ENCODE measurements around the gene CHMP4B. TPM values are rescaled to one million over a fixed set of nuclear protein-coding genes. Genes with fewer than 3 reads are reported as not detected.

CHMP4B gene
- total and polyA plus RNA-seq, 4 donors, result 2.7 to 37.2 (median 17.2) TPM

- 85% methylated on average over 1 of the region's 1 CpG for WGBS
- H3K9me3 ChIP-seq (ENCODE audit: control insufficient read depth in 4 of 4, low read length in 3 of 4), result no peaks in the 10 kb centered on the region
Measured at GRCh38 chr20:33890557-33890956, 79.4 kb downstream of the CHMP4B start.

More at GRCh38 chr20:33890557-33890956, 79.4 kb downstream of the CHMP4B start:
- no peak for TF ChIP-seq FOXA2 (IDR thresholded peaks at IDR 0.05)
- TF ChIP-seq NR2F2 (IDR thresholded peaks at IDR 0.05), result no peak
- TF ChIP-seq JUND (IDR thresholded peaks at IDR 0.05), result no peak
- no peak for TF ChIP-seq EGR1 (IDR thresholded peaks at IDR 0.05; ENCODE audit: low read depth in 2 of 2)
- no peak for TF ChIP-seq SP1 (IDR thresholded peaks at IDR 0.05)
- TF ChIP-seq MAX (IDR thresholded peaks at IDR 0.05), result no peak
- TF ChIP-seq GABPA (IDR thresholded peaks at IDR 0.05 in 1 of 2, conservative IDR thresholded peaks at IDR 0.05 in 1 of 2), result no peak
- no peak for TF ChIP-seq HNF4G (IDR thresholded peaks at IDR 0.05)
- TF ChIP-seq RXRA (IDR thresholded peaks at IDR 0.05), result no peak
- no peak for TF ChIP-seq RAD21 (IDR thresholded peaks at IDR 0.05)
- no peak for TF ChIP-seq FOXA1 (IDR thresholded peaks at IDR 0.05)
- TF ChIP-seq TAF1 (conservative IDR thresholded peaks at IDR 0.05), result no peak
- no peak for TF ChIP-seq ATF3 (IDR thresholded peaks at IDR 0.05)
- no peak for TF ChIP-seq REST (IDR thresholded peaks at IDR 0.05)
- TF ChIP-seq ZBTB33 (IDR thresholded peaks at IDR 0.05), result no peak
- no peak for TF ChIP-seq YY1 (IDR thresholded peaks at IDR 0.05)
- no peak for TF ChIP-seq HNF4A (conservative IDR thresholded peaks at IDR 0.05)
- TF ChIP-seq CTCF (IDR thresholded peaks at IDR 0.05; ENCODE audit: low read depth, low read length, missing input control), result no peak
- Histone ChIP-seq H3K27me3 (ENCODE audit: control insufficient read depth in 4 of 4, insufficient read depth in 4 of 4, low read length in 3 of 4) (no peaks in the 10 kb centered on the region), H3K4me1 (ENCODE audit: control insufficient read depth in 4 of 4, insufficient read depth in 4 of 4, low read length in 3 of 4) (no peaks in the 10 kb centered on the region), H3K27ac (ENCODE audit: low read depth in 1 of 2, low read length in 2 of 2) (no peak overlapping the region), H3K36me3 (ENCODE audit: control insufficient read depth in 4 of 4, insufficient read depth in 3 of 4, low read depth in 1 of 4, low read length in 3 of 4) (no peaks in the 10 kb centered on the region), H3K4me3 (ENCODE audit: low read depth in 1 of 3, low read length in 3 of 3) (no peak overlapping the region), H3K9ac (ENCODE audit: low read depth in 1 of 2, low read length in 2 of 2) (no peak overlapping the region)
- DNase-seq (ENCODE audit: low spot score), result no peak

All from liver (tissue), 9 donors.